Stimulated activated CD8-positive, alpha-beta memory T cell treated with anti-CD3 and anti-CD28 coated beads, Interleukin-15, amount 100 ng/mL, for 48 hours (primary cell): ENCODE data around the gene NUP62CL.

Experiments
- DNase-seq, 2 donors: peaks; one replicate each; pipeline ENCODE4 v3.0.0-alpha.2; 2020; ENCODE audit warnings: low read depth in 2 of 2

Gene NUP62CL

GRCh38 chrX:107153005-107153404 lies 53.2 kb downstream of the NUP62CL start:
- no peak for DNase-seq

- DNase-seq = no peak
Measured at GRCh38 chrX:107146670-107147069, 59.6 kb downstream of the NUP62CL start.

GRCh38 chrX:107135965-107136307 lies 70.3 kb downstream of the NUP62CL start:
- DNase-seq = no peak

GRCh38 chrX:107135049-107135964 lies 70.9 kb downstream of the NUP62CL start:
- DNase-seq = no peak

- no peak for DNase-seq
Measured at GRCh38 chrX:107123750-107124149, 82.5 kb downstream of the NUP62CL start.

- no peak for DNase-seq
Measured at GRCh38 chrX:107119283-107119682, 87.0 kb downstream of the NUP62CL start.

GRCh38 chrX:107118322-107119147 lies 87.7 kb downstream of the NUP62CL start, which contains the start of gene RBM41:
TSS of gene RBM41 (minus strand) at chrX:107118822. CDS start at chrX:107118773, 49 bp downstream.
- DNase-seq = peak; percentile 40 to 48

- DNase-seq = no peak
Measured at GRCh38 chrX:107117993-107118321, 88.3 kb downstream of the NUP62CL start.

- no peak for DNase-seq
Measured at GRCh38 chrX:107107459-107107858, 98.8 kb downstream of the NUP62CL start.

- no peak for DNase-seq
Measured at GRCh38 chrX:107102980-107103379, 103.3 kb downstream of the NUP62CL start.

- no peak for DNase-seq
Measured at GRCh38 chrX:107076158-107076557, 130.1 kb downstream of the NUP62CL start.
